ENCODE results near the gene TASOR2.

DNA sequence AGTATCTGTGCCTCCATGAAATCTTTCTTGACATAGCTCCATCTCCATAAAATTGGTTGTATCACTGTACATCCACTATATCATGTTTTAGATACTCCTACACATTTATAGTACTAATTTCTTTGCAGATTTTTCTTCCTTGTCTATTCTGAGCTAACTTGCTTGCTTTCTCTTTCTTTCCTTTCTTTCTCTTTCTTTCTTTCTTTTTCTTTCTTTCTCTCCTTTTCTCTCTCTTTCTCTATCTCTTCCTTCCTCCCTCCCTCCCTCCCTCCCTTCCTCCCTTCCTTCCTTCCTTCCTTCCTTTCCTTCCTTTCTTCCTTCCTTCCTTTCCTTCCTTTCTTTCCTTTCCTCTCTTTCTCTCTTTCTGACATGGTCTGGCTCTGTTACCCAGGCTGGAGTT is 23.7 kb downstream of the TASOR2 start:
- no peak for TF ChIP-seq RBM22 (IDR thresholded peaks at IDR 0.05; ENCODE audit: low read depth, low read length, poor library complexity, severe bottlenecking)
- TF ChIP-seq, protein P1, sequence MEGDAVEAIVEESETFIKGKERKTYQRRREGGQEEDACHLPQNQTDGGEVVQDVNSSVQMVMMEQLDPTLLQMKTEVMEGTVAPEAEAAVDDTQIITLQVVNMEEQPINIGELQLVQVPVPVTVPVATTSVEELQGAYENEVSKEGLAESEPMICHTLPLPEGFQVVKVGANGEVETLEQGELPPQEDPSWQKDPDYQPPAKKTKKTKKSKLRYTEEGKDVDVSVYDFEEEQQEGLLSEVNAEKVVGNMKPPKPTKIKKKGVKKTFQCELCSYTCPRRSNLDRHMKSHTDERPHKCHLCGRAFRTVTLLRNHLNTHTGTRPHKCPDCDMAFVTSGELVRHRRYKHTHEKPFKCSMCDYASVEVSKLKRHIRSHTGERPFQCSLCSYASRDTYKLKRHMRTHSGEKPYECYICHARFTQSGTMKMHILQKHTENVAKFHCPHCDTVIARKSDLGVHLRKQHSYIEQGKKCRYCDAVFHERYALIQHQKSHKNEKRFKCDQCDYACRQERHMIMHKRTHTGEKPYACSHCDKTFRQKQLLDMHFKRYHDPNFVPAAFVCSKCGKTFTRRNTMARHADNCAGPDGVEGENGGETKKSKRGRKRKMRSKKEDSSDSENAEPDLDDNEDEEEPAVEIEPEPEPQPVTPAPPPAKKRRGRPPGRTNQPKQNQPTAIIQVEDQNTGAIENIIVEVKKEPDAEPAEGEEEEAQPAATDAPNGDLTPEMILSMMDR (IDR thresholded peaks at IDR 0.05 in 2 of 3, conservative IDR thresholded peaks at IDR 0.05 in 1 of 3; ENCODE audit: insufficient read depth in 2 of 3, low read depth in 1 of 3, low read length in 3 of 3) = no peak
- TF ChIP-seq RNF2 (IDR thresholded peaks at IDR 0.05) = no peak
- TF ChIP-seq, protein P2, sequence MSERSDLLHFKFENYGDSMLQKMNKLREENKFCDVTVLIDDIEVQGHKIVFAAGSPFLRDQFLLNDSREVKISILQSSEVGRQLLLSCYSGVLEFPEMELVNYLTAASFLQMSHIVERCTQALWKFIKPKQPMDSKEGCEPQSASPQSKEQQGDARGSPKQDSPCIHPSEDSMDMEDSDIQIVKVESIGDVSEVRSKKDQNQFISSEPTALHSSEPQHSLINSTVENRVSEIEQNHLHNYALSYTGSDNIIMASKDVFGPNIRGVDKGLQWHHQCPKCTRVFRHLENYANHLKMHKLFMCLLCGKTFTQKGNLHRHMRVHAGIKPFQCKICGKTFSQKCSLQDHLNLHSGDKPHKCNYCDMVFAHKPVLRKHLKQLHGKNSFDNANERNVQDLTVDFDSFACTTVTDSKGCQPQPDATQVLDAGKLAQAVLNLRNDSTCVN (CRISPR knock-in tag; IDR thresholded peaks at IDR 0.05) = no peak

Data from K562 (cell line).